Measurements from ENCODE around the gene SLC37A1. TPM values are rescaled to one million over a fixed set of nuclear protein-coding genes. Genes with fewer than 3 reads are reported as not detected.

SLC37A1 gene
- total RNA-seq, 2 donors from 2014 or later = 22.7 to 47.0 TPM

DNA sequence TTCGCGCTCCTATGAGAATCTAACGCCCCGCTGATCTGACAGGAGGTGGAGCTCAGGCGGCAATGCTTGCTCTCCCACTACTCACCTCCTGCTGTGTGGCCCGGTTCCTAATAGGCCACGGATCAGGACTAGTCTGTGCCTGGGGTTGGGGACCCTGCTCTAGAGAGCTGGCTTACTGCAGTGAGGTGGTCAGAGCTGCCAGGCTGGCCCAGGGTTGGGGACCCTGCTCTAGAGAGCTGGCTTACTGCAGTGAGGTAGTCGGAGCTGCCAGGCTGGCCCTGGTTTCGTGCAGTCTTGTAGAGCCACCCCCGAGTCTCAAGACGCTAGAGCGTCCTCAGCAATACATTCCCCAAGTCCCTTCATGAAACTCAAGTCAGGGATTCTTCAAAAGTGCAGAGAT lies 27.5 kb downstream of the SLC37A1 start:
- Mint-ChIP-seq H3K27ac (no peak overlapping the region), H3K36me3 (ENCODE audit: low read depth) (peaks cover 72% of the 10 kb centered on the region), H3K4me1 (peaks cover 31% of the 10 kb centered on the region), H3K4me3 (no peak overlapping the region), H3K27me3 (ENCODE audit: insufficient read depth) (no peaks in the 10 kb centered on the region), H3K9me3 (no peaks in the 10 kb centered on the region)
- Histone ChIP-seq H3K4me3 (ENCODE audit: low read length) (no peak overlapping the region), H3K4me1 (ENCODE audit: control insufficient read depth, insufficient read depth, low read length) (no peaks in the 10 kb centered on the region), H3K27me3 (ENCODE audit: control insufficient read depth, insufficient read depth, low read length, poor library complexity, severe bottlenecking) (no peaks in the 10 kb centered on the region), H3K36me3 (ENCODE audit: control insufficient read depth, insufficient read depth, low read length) (peaks cover 6% of the 10 kb centered on the region), H3K27ac (ENCODE audit: low read depth, low read length) (no peak overlapping the region), H3K9ac (ENCODE audit: extremely low read depth, low read length, poor library complexity, severe bottlenecking) (no peak overlapping the region), H3K9me3 (ENCODE audit: control insufficient read depth, low read length) (no peaks in the 10 kb centered on the region)
- WGBS, 2 experiments (ENCODE audit: insufficient coverage in 1 of 2, insufficient read length in 1 of 2) = 74 to 80% methylated on average over 11 to 12 of the region's 12 CpGs
- TF ChIP-seq, protein P1, sequence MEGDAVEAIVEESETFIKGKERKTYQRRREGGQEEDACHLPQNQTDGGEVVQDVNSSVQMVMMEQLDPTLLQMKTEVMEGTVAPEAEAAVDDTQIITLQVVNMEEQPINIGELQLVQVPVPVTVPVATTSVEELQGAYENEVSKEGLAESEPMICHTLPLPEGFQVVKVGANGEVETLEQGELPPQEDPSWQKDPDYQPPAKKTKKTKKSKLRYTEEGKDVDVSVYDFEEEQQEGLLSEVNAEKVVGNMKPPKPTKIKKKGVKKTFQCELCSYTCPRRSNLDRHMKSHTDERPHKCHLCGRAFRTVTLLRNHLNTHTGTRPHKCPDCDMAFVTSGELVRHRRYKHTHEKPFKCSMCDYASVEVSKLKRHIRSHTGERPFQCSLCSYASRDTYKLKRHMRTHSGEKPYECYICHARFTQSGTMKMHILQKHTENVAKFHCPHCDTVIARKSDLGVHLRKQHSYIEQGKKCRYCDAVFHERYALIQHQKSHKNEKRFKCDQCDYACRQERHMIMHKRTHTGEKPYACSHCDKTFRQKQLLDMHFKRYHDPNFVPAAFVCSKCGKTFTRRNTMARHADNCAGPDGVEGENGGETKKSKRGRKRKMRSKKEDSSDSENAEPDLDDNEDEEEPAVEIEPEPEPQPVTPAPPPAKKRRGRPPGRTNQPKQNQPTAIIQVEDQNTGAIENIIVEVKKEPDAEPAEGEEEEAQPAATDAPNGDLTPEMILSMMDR (conservative IDR thresholded peaks at IDR 0.05) = no peak
- no peak for DNase-seq

- H3K9me3 ChIP-seq (ENCODE audit: control insufficient read depth, low read length) = no peaks in the 10 kb centered on the region
- TF ChIP-seq, protein P1 (conservative IDR thresholded peaks at IDR 0.05) = no peak
Measured at GRCh38 chr21:42541618-42542017, 28.0 kb downstream of the SLC37A1 start.

DNA sequence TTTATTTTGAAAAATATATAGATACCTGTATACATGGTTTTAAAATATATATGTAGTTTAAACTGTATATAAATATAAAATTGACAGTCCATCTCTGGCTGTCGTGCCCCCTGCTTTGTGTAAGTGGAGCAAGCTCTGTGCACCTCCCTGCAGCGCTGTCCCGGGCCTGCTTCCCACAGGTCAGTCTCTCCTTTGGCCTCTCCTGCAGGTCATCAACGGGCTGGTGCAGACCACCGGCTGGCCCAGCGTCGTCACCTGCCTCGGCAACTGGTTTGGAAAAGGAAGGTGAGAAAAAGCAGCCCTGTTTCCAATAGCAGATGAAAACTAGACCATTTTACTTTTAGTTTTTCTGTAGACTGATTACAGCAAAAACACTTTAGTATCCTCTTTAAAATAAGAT lies 28.5 kb downstream of the SLC37A1 start:
- Histone ChIP-seq H3K36me3 (ENCODE audit: control insufficient read depth, insufficient read depth, low read length) (peaks cover 9% of the 10 kb centered on the region), H3K4me3 (ENCODE audit: low read length) (no peak overlapping the region), H3K27me3 (ENCODE audit: control insufficient read depth, insufficient read depth, low read length, poor library complexity, severe bottlenecking) (no peaks in the 10 kb centered on the region), H3K9me3 (ENCODE audit: control insufficient read depth, low read length) (no peaks in the 10 kb centered on the region), H3K27ac (ENCODE audit: low read depth, low read length) (no peak overlapping the region), H3K9ac (ENCODE audit: extremely low read depth, low read length, poor library complexity, severe bottlenecking) (no peak overlapping the region), H3K4me1 (ENCODE audit: control insufficient read depth, insufficient read depth, low read length) (no peaks in the 10 kb centered on the region)
- Mint-ChIP-seq H3K27me3 (ENCODE audit: insufficient read depth) (no peaks in the 10 kb centered on the region), H3K4me3 (no peak overlapping the region), H3K9me3 (no peaks in the 10 kb centered on the region), H3K27ac (no peak overlapping the region), H3K36me3 (ENCODE audit: low read depth) (peaks cover 69% of the 10 kb centered on the region), H3K4me1 (peaks cover 31% of the 10 kb centered on the region)
- WGBS, 2 experiments (ENCODE audit: insufficient coverage in 1 of 2, insufficient read length in 1 of 2) = 95 to 100% methylated on average over 3 to 8 of the region's 8 CpGs
- no peak for DNase-seq
- TF ChIP-seq, protein P1 (conservative IDR thresholded peaks at IDR 0.05) = no peak

More at GRCh38 chr21:42541618-42542017, 28.0 kb downstream of the SLC37A1 start:
- H3K27ac ChIP-seq (ENCODE audit: low read depth, low read length) = no peak overlapping the region
- H3K4me3 ChIP-seq (ENCODE audit: low read length) = no peak overlapping the region
- no peaks in the 10 kb centered on the region for H3K4me1 ChIP-seq (ENCODE audit: control insufficient read depth, insufficient read depth, low read length)
- H3K4me1 Mint-ChIP-seq = peaks cover 31% of the 10 kb centered on the region
- H3K36me3 Mint-ChIP-seq (ENCODE audit: low read depth) = peaks cover 70% of the 10 kb centered on the region
- no peaks in the 10 kb centered on the region for H3K9me3 Mint-ChIP-seq
- H3K36me3 ChIP-seq (ENCODE audit: control insufficient read depth, insufficient read depth, low read length) = peaks cover 9% of the 10 kb centered on the region
- no peak overlapping the region for H3K9ac ChIP-seq (ENCODE audit: extremely low read depth, low read length, poor library complexity, severe bottlenecking)
- H3K4me3 Mint-ChIP-seq = no peak overlapping the region
- no peaks in the 10 kb centered on the region for H3K27me3 Mint-ChIP-seq (ENCODE audit: insufficient read depth)
- no peaks in the 10 kb centered on the region for H3K27me3 ChIP-seq (ENCODE audit: control insufficient read depth, insufficient read depth, low read length, poor library complexity, severe bottlenecking)
- no peak overlapping the region for H3K27ac Mint-ChIP-seq
- no peak for DNase-seq
